OCI-LY7 (cell line): ENCODE data around the gene KLK15. TPM values are rescaled to one million over a fixed set of nuclear protein-coding genes. Genes with fewer than 3 reads are reported as not detected.
"Not testable (repeated sequence)": the region's sequence is repeated elsewhere in the genome, so short reads cannot be mapped to it uniquely, and the experiment has no call there.

ENCODE experiments used
- BruUV-seq: library from RNA; stranded (reverse); fragments of 400-500 nt; replicated peaks from 2 replicates; lab custom pipeline; 2021; lab: Mats Ljungman, UMichigan
- CTCF ChIA-PET: fragments of 300-600 bp; sonication (Branson Sonifier 250); formaldehyde crosslinking; loops from one replicate; lab custom pipeline; 2022; ENCODE audit warnings: antibody characterized with exemption; ENCODE audit not compliant: unreplicated experiment; lab: Charles Lee
- POLR2A ChIA-PET: fragments of 300-600 bp; sonication (Branson Sonifier 250); formaldehyde crosslinking; loops from one replicate; lab custom pipeline; 2022; ENCODE audit warnings: antibody characterized with exemption; lab: Charles Lee
- DNase-seq: peaks from one replicate; pipeline ENCODE4 v3.0.0-alpha.2; 2015; ENCODE audit warnings: low spot score
- H2AFZ ChIP-seq: fragments of 200-600 bp; sonication (generic), shearing (Covaris generic); 2 replicates; pipeline ENCODE4 v1.6.1; 2014; ENCODE audit warnings: mild to moderate bottlenecking, antibody characterized with exemption, low read length, moderate library complexity
- H3K27ac ChIP-seq: fragments of 200-600 bp; sonication (generic); 2 replicates; pipeline ENCODE4 v1.5.1; 2014; ENCODE audit warnings: mixed run types, low read depth, mild to moderate bottlenecking, moderate library complexity, low read length, inconsistent platforms; ENCODE audit not compliant: poor library complexity, severe bottlenecking
- H3K36me3 ChIP-seq: fragments of 200-600 bp; sonication (generic); 2 replicates; pipeline ENCODE4 v1.6.1; 2014; ENCODE audit warnings: mild to moderate bottlenecking, antibody characterized with exemption, low read length, moderate library complexity, mixed read lengths; ENCODE audit not compliant: insufficient read depth
- H3K4me1 ChIP-seq: fragments of 200-600 bp; sonication (generic); 2 replicates; pipeline ENCODE4 v1.5.1; 2014; ENCODE audit warnings: mild to moderate bottlenecking, low read length; ENCODE audit not compliant: insufficient read depth, poor library complexity, severe bottlenecking
- H3K4me2 ChIP-seq: fragments of 200-600 bp; sonication (generic); 2 replicates; pipeline ENCODE4 v1.6.1; 2014; ENCODE audit warnings: mild to moderate bottlenecking, low read length
- H3K4me3 ChIP-seq: fragments of 200-600 bp; sonication (generic); 2 replicates; pipeline ENCODE4 v1.5.1; 2014; ENCODE audit warnings: mild to moderate bottlenecking, low read depth, low read length; ENCODE audit not compliant: poor library complexity, severe bottlenecking
- H3K79me2 ChIP-seq: fragments of 200-600 bp; sonication (generic); 2 replicates; pipeline ENCODE4 v1.6.1; 2016; ENCODE audit warnings: low read depth, mild to moderate bottlenecking, low read length, moderate library complexity, mixed read lengths; ENCODE audit not compliant: insufficient read depth
- H3K9me2 ChIP-seq: fragments of 200-600 bp; sonication (generic); 2 replicates; pipeline ENCODE4 v1.6.1; 2016; ENCODE audit warnings: mild to moderate bottlenecking, low read length, mixed read lengths; ENCODE audit not compliant: insufficient read depth
- H3K9me3 ChIP-seq: fragments of 200-600 bp; sonication (generic); 2 replicates; pipeline ENCODE4 v1.6.1; 2014; ENCODE audit warnings: mild to moderate bottlenecking, mixed run types, low read length, mixed read lengths
- H4K20me1 ChIP-seq: fragments of 200-600 bp; sonication (generic); 2 replicates; pipeline ENCODE4 v1.6.1; 2014; ENCODE audit warnings: mild to moderate bottlenecking, antibody characterized with exemption, low read length, moderate library complexity, mixed read lengths; ENCODE audit not compliant: insufficient read depth
- CTCF ChIP-seq: fragments of 200-600 bp; sonication (generic); conservative IDR thresholded peaks from 2 replicates; pipeline ENCODE4 v1.5.1; 2014; ENCODE audit warnings: mild to moderate bottlenecking, antibody characterized with exemption, low read length, moderate library complexity, mixed read lengths
- EZH2phosphoT487 ChIP-seq: fragments of 200-600 bp; sonication (generic); IDR thresholded peaks from 2 replicates; pipeline ENCODE4 v1.6.1; 2018; ENCODE audit warnings: low read depth, borderline replicate concordance, mild to moderate bottlenecking, mixed run types, antibody characterized with exemption, low read length, moderate library complexity, mixed read lengths
- intact Hi-C: fragments of 100-400 bp; cut with micrococcal nuclease; formaldehyde crosslinking; loops from one replicate; pipeline ENCODE4 v1.10.0; 2022; ENCODE audit not compliant: unreplicated experiment
- total RNA-seq, 2 experiments: library from RNA; depleted of rRNA in 1 of 2; stranded (reverse); fragments of >200 nt in 1 of 2; shearing (Covaris generic) in 1 of 2; gene quantifications; 2 replicates each; pipeline ENCODE4 v1.2.3, GENCODE V29; 2014 to 2022

The KLK15 gene
- total RNA-seq, 2 experiments from 2014 or later = not detected

GRCh38 chr19:50812474-50812873, 20.9 kb downstream of the KLK15 start:
- Histone ChIP-seq H3K4me2 (no peak overlapping the region), H3K9me2 (no peaks in the 10 kb centered on the region), H3K4me3 (no peak overlapping the region), H2AFZ (no peak overlapping the region), H3K79me2 (no peaks in the 10 kb centered on the region), H3K27ac (no peak overlapping the region), H3K9me3 (no peaks in the 10 kb centered on the region), H3K4me1 (no peaks in the 10 kb centered on the region), H4K20me1 (no peaks in the 10 kb centered on the region), H3K36me3 (no peaks in the 10 kb centered on the region)
- no TSS peak for BruUV-seq
- DNase-seq = no peak
- ChIA-PET CTCF (no interaction called here), POLR2A (no interaction called here)
- intact Hi-C loops = no loop called here
- no peak for TF ChIP-seq CTCF
- no peak for TF ChIP-seq EZH2phosphoT487

- H3K4me2 ChIP-seq, BruUV-seq, DNase-seq, CTCF ChIA-PET, H4K20me1 ChIP-seq, H3K9me3 ChIP-seq, H2AFZ ChIP-seq, H3K9me2 ChIP-seq, H3K4me3 ChIP-seq, H3K27ac ChIP-seq, H3K4me1 ChIP-seq, intact Hi-C loops, H3K36me3 ChIP-seq, POLR2A ChIA-PET, H3K79me2 ChIP-seq: not testable (repeated sequence)
Observed at GRCh38 chr19:50811622-50812238, 21.6 kb downstream of the KLK15 start.

- Histone ChIP-seq H3K36me3 (peaks cover under 1% of the 10 kb centered on the region), H3K9me3 (no peaks in the 10 kb centered on the region), H3K4me3 (no peak overlapping the region), H4K20me1 (peaks cover under 1% of the 10 kb centered on the region; the same call in 1 of the 2 replicates), H3K79me2 (peaks cover 6% of the 10 kb centered on the region), H2AFZ (no peak overlapping the region), H3K4me2 (no peak overlapping the region), H3K27ac (no peak overlapping the region), H3K4me1 (peaks cover 6% of the 10 kb centered on the region), H3K9me2 (no peaks in the 10 kb centered on the region)
- no peak for DNase-seq
- ChIA-PET POLR2A (no interaction called here), CTCF (no interaction called here)
- intact Hi-C loops = loop anchor here (10.0 kb wide), 1 partner anchor 464 kb away; no protein-coding TSS in a partner anchor
- TF ChIP-seq CTCF (no peak), EZH2phosphoT487 (no peak)
- no TSS peak for BruUV-seq
Observed at GRCh38 chr19:50808856-50809255, 24.5 kb downstream of the KLK15 start.
